Thyroid gland (tissue), 4 donors: Measurements from ENCODE around the gene KRI1.

Source experiments
- CTCF ChIP-seq, 6 experiments: fragments of 200-600 bp in 3 of 6; fragments of 450-650 bp in 3 of 6; sonication (generic) in 3 of 6; IDR thresholded peaks; one replicate each; pipeline ENCODE4 v1.5.1; 2016 to 2019; ENCODE audit warnings: antibody characterized with exemption in 6 of 6, mild to moderate bottlenecking in 2 of 6, inconsistent platforms in 1 of 6, moderate library complexity in 1 of 6
- POLR2A ChIP-seq, 2 donors: fragments of 450-650 bp; IDR thresholded peaks; one replicate each; pipeline ENCODE4 v1.6.1; 2017; ENCODE audit warnings: antibody characterized with exemption in 2 of 2, mild to moderate bottlenecking in 2 of 2, moderate library complexity in 1 of 2

- TF ChIP-seq CTCF (IDR thresholded peaks at IDR 0.05) (peak; percentile 17 to 68 (median 40)), POLR2A (IDR thresholded peaks at IDR 0.05) (no peak)
Measured at GRCh38 chr19:10510301-10510802, 55.5 kb downstream of the KRI1 start.
